GM12878 (cell line): ENCODE data around the gene ALG3. TPM values are rescaled to one million over a fixed set of nuclear protein-coding genes. Genes with fewer than 3 reads are reported as not detected.
A peak's percentile ranks its signal among the peaks of the same experiment; 100 is the strongest.

ENCODE experiments used
- CBX5 ChIP-seq: sonication (generic); IDR thresholded peaks from 2 replicates; pipeline ENCODE4 v1.6.1; 2016; ENCODE audit warnings: low read depth, moderate library complexity, mild to moderate bottlenecking, inconsistent platforms
- CEBPB ChIP-seq, 2 experiments: fragments of 150-350 bp in 1 of 2; IDR thresholded peaks; 2 replicates each; pipeline ENCODE4 v1.6.1; 2012 to 2014; ENCODE audit warnings: low read depth in 2 of 2, low read length in 2 of 2, borderline replicate concordance in 1 of 2, inconsistent platforms in 1 of 2
- CHD1 ChIP-seq: IDR thresholded peaks from 2 replicates; pipeline ENCODE4 v1.6.1; 2012; ENCODE audit warnings: low read depth, low read length, improper control_type of control experiment
- CREM ChIP-seq: IDR thresholded peaks from 2 replicates; pipeline ENCODE4 v1.6.1; 2014; ENCODE audit warnings: antibody characterized with exemption, low read depth
- E4F1 ChIP-seq: fragments of 450-650 bp; IDR thresholded peaks from 2 replicates; pipeline ENCODE4 v1.6.1; 2018; ENCODE audit warnings: borderline replicate concordance, mild to moderate bottlenecking; ENCODE audit not compliant: partially characterized antibody
- EP300 ChIP-seq, 2 experiments: fragments of 150-350 bp in 1 of 2; IDR thresholded peaks; 2 replicates each; pipeline ENCODE4 v1.6.1; 2011 to 2012; ENCODE audit warnings: low read depth in 2 of 2, low read length in 2 of 2, borderline replicate concordance in 1 of 2, improper control_type of control experiment in 1 of 2, inconsistent platforms in 1 of 2; ENCODE audit not compliant: control insufficient read depth in 1 of 2
- FOXK2 ChIP-seq: fragments of 450-650 bp; IDR thresholded peaks from 2 replicates; pipeline ENCODE4 v1.6.1; 2017; ENCODE audit warnings: mild to moderate bottlenecking, moderate library complexity
- GATAD2B ChIP-seq: fragments of 450-650 bp; conservative IDR thresholded peaks from 2 replicates; pipeline ENCODE4 v1.6.1; 2017; ENCODE audit warnings: low read depth, mild to moderate bottlenecking, moderate library complexity
- LARP7 ChIP-seq: fragments of 450-650 bp; IDR thresholded peaks from 2 replicates; pipeline ENCODE4 v1.6.1; 2017; ENCODE audit warnings: mild to moderate bottlenecking
- POLR2AphosphoS2 ChIP-seq: IDR thresholded peaks from 2 replicates; pipeline ENCODE4 v1.6.1; 2011; ENCODE audit warnings: low read depth, mild to moderate bottlenecking, low read length, improper control_type of control experiment, moderate library complexity
- RELA ChIP-seq: fragments of 450-650 bp; IDR thresholded peaks from 2 replicates; pipeline ENCODE4 v1.8.0; 2014; ENCODE audit warnings: borderline replicate concordance; ENCODE audit not compliant: partially characterized antibody
- SP1 ChIP-seq: IDR thresholded peaks from one replicate; pipeline ENCODE4 v1.6.1; 2011; ENCODE audit warnings: low read depth, low read length
- STAT1 ChIP-seq: fragments of 450-650 bp; conservative IDR thresholded peaks from 2 replicates; pipeline ENCODE4 v1.6.1; 2014; ENCODE audit warnings: antibody characterized with exemption, mild to moderate bottlenecking
- SUZ12 ChIP-seq: fragments of 200-600 bp; sonication (generic); IDR thresholded peaks from one replicate; pipeline ENCODE4 v1.6.1; 2018; ENCODE audit warnings: antibody characterized with exemption, mild to moderate bottlenecking; ENCODE audit not compliant: unreplicated experiment
- WRNIP1 ChIP-seq: IDR thresholded peaks from 2 replicates; pipeline ENCODE4 v1.6.1; 2011; ENCODE audit warnings: low read depth, low read length, improper control_type of control experiment, borderline replicate concordance
- ZBED1 ChIP-seq: IDR thresholded peaks from 2 replicates; pipeline ENCODE4 v1.6.1; 2016; ENCODE audit warnings: borderline replicate concordance
- ZNF687 ChIP-seq: fragments of 450-650 bp; IDR thresholded peaks from 2 replicates; pipeline ENCODE4 v1.6.1; 2017; ENCODE audit warnings: mild to moderate bottlenecking, moderate library complexity
- polyA plus RNA-seq, 11 experiments: library from polyadenylated mRNA; depleted of rRNA in 4 of 11; unstranded in 6 of 11; stranded (reverse) in 5 of 11; fragments of >200 nt; fragmentation: Nextera tagmentation in 4 of 11; fragmentation: Illumina TruSeq in 1 of 11; extraction: Ambion mirVana in 4 of 11; extraction: Trizol in 1 of 11; gene quantifications; 1 replicate in 1 of 11; 2 replicates in 10 of 11; pipeline versions ENCODE4 v1.2.1 to v1.2.3, GENCODE V29; 2011 to 2016; ENCODE audit warnings: inconsistent platforms in 2 of 11, missing spikeins in 2 of 11, low read depth in 1 of 11
- total RNA-seq, 4 experiments: library from RNA; depleted of rRNA in 3 of 4; stranded (reverse); fragments of >200 nt in 3 of 4; fragmentation: Illumina TruSeq in 1 of 4; extraction: Trizol in 1 of 4; gene quantifications; 2 replicates each; pipeline versions ENCODE4 v1.2.1 to v1.2.3, GENCODE V29; 2013 to 2021
- TF ChIP-seq, protein P1 (sequence below): IDR thresholded peaks from 2 replicates; pipeline ENCODE4 v1.6.1; 2012; ENCODE audit warnings: mild to moderate bottlenecking, low read depth, low read length

The ALG3 gene
- total and polyA plus RNA-seq, 10 of the 15 experiments (the other 5 are each of a cell fraction or from before 2014, with no cell fraction given) = 13.6 to 84.7 (median 39.4) TPM

DNA sequence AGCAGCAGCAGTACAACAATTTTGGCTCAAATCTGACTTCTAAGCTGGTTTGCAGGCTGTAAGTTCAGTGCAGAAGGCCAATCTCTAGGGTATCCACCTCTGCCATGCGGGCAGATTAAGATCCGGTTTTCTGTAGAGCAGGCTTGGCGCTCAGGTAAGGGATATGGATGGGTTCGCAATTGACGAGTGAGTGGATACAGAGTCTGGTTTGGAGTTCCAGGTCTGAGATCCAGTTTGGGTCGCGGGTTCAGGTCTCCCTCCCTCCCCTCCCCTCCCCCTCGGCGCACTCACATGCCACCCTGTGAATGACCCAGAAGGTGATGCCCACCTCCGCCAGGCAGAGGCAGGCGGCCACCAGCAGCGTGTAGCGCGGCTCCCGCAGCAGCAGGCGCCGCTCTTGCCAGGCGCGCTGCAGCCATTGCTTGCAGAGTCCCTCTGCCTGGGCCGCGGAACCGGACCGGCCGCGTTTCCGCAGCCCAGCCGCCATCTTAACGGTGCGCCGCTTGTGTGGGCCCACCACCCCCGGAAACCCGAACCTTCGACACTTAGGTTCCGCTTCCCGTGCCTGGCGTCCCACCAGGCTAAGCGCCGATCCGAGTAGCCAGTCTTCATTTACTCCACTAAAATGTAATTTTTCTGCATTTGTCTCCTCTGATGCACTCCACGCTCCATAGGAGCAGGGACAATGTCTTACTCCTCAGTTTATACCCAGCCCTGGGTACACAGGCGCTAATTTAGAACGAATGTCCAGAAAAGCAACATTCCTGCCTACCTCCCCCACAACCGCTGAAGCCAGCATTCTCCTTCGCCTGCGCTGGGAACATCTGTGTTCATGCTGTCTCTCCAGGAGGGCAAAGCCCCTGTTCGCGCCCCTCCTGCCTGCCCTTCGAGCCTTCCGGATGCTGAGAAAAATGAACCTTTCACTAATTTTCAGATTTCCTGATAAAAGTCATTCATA is at the start of gene ALG3 (continued):
- TF ChIP-seq E4F1 (no peak), CHD1 (no peak), CBX5 (peak; percentile 46; the same call in 1 of the 2 replicates), RELA (no peak), ZBED1 (no peak), CREM (peak; percentile 75), WRNIP1 (peak; percentile 34; the same call in 1 of the 2 replicates), GATAD2B (peak; percentile 67), STAT1 (no peak), POLR2AphosphoS2 (peak; percentile 79), LARP7 (peak; percentile 76), FOXK2 (no peak), ZNF687 (no peak), CEBPB (IDR thresholded peaks at IDR 0.05; ENCODE audit: borderline replicate concordance in 1 of 2, low read depth in 2 of 2, low read length in 2 of 2) (no peak), SP1 (peak; percentile 81), EP300 (IDR thresholded peaks at IDR 0.05; ENCODE audit: borderline replicate concordance in 1 of 2, control insufficient read depth in 1 of 2, low read depth in 2 of 2, low read length in 2 of 2) (no peak), SUZ12 (no peak)
- TF ChIP-seq, protein P1, sequence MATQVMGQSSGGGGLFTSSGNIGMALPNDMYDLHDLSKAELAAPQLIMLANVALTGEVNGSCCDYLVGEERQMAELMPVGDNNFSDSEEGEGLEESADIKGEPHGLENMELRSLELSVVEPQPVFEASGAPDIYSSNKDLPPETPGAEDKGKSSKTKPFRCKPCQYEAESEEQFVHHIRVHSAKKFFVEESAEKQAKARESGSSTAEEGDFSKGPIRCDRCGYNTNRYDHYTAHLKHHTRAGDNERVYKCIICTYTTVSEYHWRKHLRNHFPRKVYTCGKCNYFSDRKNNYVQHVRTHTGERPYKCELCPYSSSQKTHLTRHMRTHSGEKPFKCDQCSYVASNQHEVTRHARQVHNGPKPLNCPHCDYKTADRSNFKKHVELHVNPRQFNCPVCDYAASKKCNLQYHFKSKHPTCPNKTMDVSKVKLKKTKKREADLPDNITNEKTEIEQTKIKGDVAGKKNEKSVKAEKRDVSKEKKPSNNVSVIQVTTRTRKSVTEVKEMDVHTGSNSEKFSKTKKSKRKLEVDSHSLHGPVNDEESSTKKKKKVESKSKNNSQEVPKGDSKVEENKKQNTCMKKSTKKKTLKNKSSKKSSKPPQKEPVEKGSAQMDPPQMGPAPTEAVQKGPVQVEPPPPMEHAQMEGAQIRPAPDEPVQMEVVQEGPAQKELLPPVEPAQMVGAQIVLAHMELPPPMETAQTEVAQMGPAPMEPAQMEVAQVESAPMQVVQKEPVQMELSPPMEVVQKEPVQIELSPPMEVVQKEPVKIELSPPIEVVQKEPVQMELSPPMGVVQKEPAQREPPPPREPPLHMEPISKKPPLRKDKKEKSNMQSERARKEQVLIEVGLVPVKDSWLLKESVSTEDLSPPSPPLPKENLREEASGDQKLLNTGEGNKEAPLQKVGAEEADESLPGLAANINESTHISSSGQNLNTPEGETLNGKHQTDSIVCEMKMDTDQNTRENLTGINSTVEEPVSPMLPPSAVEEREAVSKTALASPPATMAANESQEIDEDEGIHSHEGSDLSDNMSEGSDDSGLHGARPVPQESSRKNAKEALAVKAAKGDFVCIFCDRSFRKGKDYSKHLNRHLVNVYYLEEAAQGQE = no peak; the same call in 1 of the 2 replicates
